ENCODE measurements around the gene AMH. TPM values are rescaled to one million over a fixed set of nuclear protein-coding genes. Genes with fewer than 3 reads are reported as not detected.
A peak's percentile ranks its signal among the peaks of the same experiment; 100 is the strongest.

AMH gene
- total RNA-seq, 1 donor from 2014 or later = 3.5 TPM

DNA sequence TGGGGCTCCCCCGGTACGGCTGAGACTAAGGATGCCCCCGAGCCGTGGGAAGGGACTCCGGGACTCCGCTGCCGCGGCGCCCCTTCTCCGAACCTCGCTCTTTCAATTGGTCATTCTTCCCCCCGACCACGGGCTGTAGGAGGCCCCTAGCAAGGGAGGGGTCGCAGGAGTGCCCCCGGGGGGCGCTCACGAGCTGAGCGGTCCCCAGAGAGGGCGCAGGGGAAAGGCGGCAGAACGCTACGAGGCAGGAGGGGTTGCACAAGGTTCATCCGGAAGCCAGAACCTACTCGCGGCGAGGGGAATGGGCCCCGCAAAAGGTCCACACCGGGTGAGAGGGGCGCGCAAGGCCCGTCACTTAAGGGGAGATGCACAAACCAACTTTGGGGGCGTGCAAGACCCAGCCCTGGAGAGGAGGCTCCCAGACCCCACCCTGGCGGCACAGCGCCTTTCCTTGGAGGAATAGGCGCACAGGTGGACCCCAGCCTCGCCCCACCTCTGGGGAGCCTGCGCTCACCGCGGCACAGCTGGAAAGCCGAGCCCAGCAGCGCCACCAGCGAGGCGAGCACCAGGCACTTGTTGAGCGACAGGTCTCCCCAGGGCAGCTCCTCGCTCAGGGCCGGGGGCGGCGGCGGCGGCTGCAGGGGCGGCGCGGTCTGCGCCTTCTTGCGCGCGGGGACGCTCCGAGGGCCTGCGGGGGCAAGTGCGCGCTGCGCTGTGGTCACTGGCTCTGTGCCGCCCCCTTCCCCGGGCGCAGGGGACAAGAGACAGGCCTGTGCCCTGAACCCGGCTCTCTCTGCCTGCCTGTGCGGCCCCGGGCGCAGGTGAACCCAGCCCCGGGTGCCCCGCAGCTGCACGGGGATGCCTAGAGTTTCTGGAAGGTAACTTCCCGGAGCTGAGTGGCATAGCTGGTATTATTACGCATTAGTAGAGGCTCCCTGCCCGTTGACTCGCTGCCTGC lies 4.3 kb downstream of the AMH start:
- Mint-ChIP-seq H3K4me3 (peak overlapping the region; percentile 65), H3K36me3 (no peaks in the 10 kb centered on the region), H3K9me3 (no peaks in the 10 kb centered on the region), H3K27ac (no peak overlapping the region), H3K4me1 (peaks cover 4% of the 10 kb centered on the region), H3K27me3 (ENCODE audit: insufficient read depth, low read depth) (peaks cover 11% of the 10 kb centered on the region)
- TF ChIP-seq EZH2 (IDR thresholded peaks at IDR 0.05) (peak; percentile 50), EZH2phosphoT487 (IDR thresholded peaks at IDR 0.05) (no peak)
- TF ChIP-seq, protein P1, sequence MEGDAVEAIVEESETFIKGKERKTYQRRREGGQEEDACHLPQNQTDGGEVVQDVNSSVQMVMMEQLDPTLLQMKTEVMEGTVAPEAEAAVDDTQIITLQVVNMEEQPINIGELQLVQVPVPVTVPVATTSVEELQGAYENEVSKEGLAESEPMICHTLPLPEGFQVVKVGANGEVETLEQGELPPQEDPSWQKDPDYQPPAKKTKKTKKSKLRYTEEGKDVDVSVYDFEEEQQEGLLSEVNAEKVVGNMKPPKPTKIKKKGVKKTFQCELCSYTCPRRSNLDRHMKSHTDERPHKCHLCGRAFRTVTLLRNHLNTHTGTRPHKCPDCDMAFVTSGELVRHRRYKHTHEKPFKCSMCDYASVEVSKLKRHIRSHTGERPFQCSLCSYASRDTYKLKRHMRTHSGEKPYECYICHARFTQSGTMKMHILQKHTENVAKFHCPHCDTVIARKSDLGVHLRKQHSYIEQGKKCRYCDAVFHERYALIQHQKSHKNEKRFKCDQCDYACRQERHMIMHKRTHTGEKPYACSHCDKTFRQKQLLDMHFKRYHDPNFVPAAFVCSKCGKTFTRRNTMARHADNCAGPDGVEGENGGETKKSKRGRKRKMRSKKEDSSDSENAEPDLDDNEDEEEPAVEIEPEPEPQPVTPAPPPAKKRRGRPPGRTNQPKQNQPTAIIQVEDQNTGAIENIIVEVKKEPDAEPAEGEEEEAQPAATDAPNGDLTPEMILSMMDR (IDR thresholded peaks at IDR 0.05) = peak; percentile 61
- H3K79me2 ChIP-seq (ENCODE audit: low read depth) = no peaks in the 10 kb centered on the region
- peaks cover 25% of the 10 kb centered on the region for H3F3A ChIP-seq (ENCODE audit: low read depth)
- peak overlapping the region; percentile 58 for H3K4me3 ChIP-seq
- peaks cover 10% of the 10 kb centered on the region for H3K4me1 ChIP-seq
- peak overlapping the region; percentile 76 for H2AFZ ChIP-seq (replicated peaks)
- H3K27me3 ChIP-seq = peaks cover 20% of the 10 kb centered on the region
- H3K9me3 ChIP-seq (ENCODE audit: low read depth) = no peaks in the 10 kb centered on the region
- peak overlapping the region; percentile 98 for H3K4me2 ChIP-seq
- no peaks in the 10 kb centered on the region for H3K36me3 ChIP-seq
- H3K9ac ChIP-seq = peak overlapping the region; percentile 12
- peaks cover 4% of the 10 kb centered on the region for H4K20me1 ChIP-seq (ENCODE audit: low read depth)
- peak; percentile 83 for DNase-seq (ENCODE audit: low spot score)
- H3K27ac ChIP-seq = no peak overlapping the region

- H3K4me1 Mint-ChIP-seq = peaks cover 4% of the 10 kb centered on the region
- no peak overlapping the region for H3K27ac Mint-ChIP-seq
Observed at GRCh38 chr19:2254064-2254872, 5.1 kb downstream of the AMH start.

DNA sequence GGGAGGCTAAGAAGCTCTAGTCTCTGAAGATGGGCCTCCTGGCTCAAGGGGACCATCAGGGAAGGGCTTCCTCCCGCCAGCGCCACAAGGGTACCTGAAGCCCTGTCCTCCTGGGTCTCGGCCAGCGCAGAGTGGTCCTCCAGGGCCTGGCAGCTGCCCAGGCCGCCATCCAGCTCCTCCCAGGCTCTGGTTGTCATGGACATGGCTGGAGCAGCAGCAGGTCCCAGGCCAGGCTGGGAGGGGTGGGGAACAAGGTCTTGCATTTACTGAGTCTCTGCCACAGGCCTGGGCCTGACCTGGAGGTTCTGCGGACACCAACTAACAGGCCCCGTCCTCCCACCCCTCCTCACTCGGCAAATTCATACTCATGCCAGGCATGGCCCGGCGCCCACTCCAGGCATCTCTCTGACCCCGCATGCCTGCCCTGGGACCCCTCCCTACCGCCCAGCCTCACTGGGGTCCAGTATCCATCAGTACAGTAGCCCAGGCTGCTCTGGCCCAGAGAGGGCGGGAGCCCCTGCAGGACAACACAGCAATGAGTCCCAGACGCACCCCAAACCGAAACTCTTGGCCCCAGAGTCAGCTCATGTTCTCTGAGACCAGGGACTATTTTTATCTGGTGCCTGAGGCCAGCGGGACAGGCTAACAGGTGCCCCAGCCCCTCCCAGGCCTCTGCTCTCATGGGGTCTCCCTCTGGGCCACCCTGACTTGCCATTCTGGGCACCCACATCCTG lies 6.2 kb downstream of the AMH start:
- DNase-seq (ENCODE audit: low spot score) = no peak
- Histone ChIP-seq H3K4me3 (no peak overlapping the region), H3K9ac (no peak overlapping the region), H3K79me2 (ENCODE audit: low read depth) (no peaks in the 10 kb centered on the region), H4K20me1 (ENCODE audit: low read depth) (no peaks in the 10 kb centered on the region), H2AFZ (replicated peaks) (no peak overlapping the region), H3K9me3 (ENCODE audit: low read depth) (no peaks in the 10 kb centered on the region), H3K4me1 (peaks cover 10% of the 10 kb centered on the region), H3K27ac (no peak overlapping the region), H3F3A (ENCODE audit: low read depth) (peaks cover 19% of the 10 kb centered on the region), H3K27me3 (peaks cover 20% of the 10 kb centered on the region), H3K36me3 (no peaks in the 10 kb centered on the region), H3K4me2 (no peak overlapping the region)
- H3K4me1 Mint-ChIP-seq = peaks cover 4% of the 10 kb centered on the region
- H3K27ac Mint-ChIP-seq = no peak overlapping the region
- H3K36me3 Mint-ChIP-seq = no peaks in the 10 kb centered on the region
- no peaks in the 10 kb centered on the region for H3K9me3 Mint-ChIP-seq
- H3K4me3 Mint-ChIP-seq = no peak overlapping the region
- TF ChIP-seq EZH2 (IDR thresholded peaks at IDR 0.05) (no peak), EZH2phosphoT487 (IDR thresholded peaks at IDR 0.05) (no peak)
- TF ChIP-seq, protein P1 (IDR thresholded peaks at IDR 0.05) = no peak
- H3K27me3 Mint-ChIP-seq (ENCODE audit: insufficient read depth, low read depth) = peaks cover 8% of the 10 kb centered on the region

More at GRCh38 chr19:2254064-2254872, 5.1 kb downstream of the AMH start:
- peaks cover 8% of the 10 kb centered on the region for H3K27me3 Mint-ChIP-seq (ENCODE audit: insufficient read depth, low read depth)
- Histone ChIP-seq H3K4me3 (peak overlapping the region; percentile 58), H3K27ac (no peak overlapping the region), H3F3A (ENCODE audit: low read depth) (peaks cover 24% of the 10 kb centered on the region), H3K9me3 (ENCODE audit: low read depth) (no peaks in the 10 kb centered on the region), H3K27me3 (peaks cover 20% of the 10 kb centered on the region), H3K36me3 (no peaks in the 10 kb centered on the region), H2AFZ (replicated peaks) (peak overlapping the region; percentile 76), H3K4me2 (peak overlapping the region; percentile 98), H3K9ac (no peak overlapping the region), H3K4me1 (peaks cover 10% of the 10 kb centered on the region), H4K20me1 (ENCODE audit: low read depth) (no peaks in the 10 kb centered on the region), H3K79me2 (ENCODE audit: low read depth) (no peaks in the 10 kb centered on the region)
- no peaks in the 10 kb centered on the region for H3K36me3 Mint-ChIP-seq
- peak; percentile 84 for DNase-seq (ENCODE audit: low spot score)
- TF ChIP-seq EZH2 (IDR thresholded peaks at IDR 0.05) (no peak), EZH2phosphoT487 (IDR thresholded peaks at IDR 0.05) (no peak)
- TF ChIP-seq, protein P1 (IDR thresholded peaks at IDR 0.05) = peak; percentile 69
- H3K9me3 Mint-ChIP-seq = no peaks in the 10 kb centered on the region
- H3K4me3 Mint-ChIP-seq = peak overlapping the region; percentile 65
